22Rv1 (cell line): ENCODE data around the gene RIOX2.

Experiments
- H3K27ac ChIP-seq: fragments of 450-650 bp; 2 replicates; pipeline ENCODE4 v1.5.1; 2017
- CTCF ChIP-seq: fragments of 450-650 bp; IDR thresholded peaks from 2 replicates; pipeline ENCODE4 v1.5.1; 2017; ENCODE audit warnings: mild to moderate bottlenecking
- ZFX ChIP-seq: fragments of 450-650 bp; IDR thresholded peaks from 2 replicates; pipeline ENCODE4 v1.6.1; 2017; ENCODE audit warnings: antibody characterized with exemption, borderline replicate concordance

RIOX2 gene

DNA sequence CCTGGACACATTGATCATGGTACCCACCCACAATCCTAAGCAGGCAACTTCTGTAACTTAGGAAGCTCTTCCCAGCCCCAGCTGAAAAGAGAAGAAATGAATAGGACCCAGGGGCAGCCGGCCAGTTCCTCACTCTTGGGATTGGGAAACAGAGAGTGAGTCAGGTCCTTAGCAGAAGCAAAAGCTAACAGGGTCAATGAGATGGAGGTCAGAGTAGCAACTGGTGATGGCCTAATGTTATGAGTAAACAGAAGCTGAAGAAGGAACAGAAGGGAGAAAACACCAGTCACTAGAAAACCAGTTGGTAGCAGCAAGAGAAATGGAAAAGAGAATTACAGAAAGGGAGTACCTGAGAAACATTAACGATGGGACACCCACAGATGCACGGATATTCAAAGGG is 20.0 kb downstream of the RIOX2 start:
- TF ChIP-seq ZFX (no peak), CTCF (no peak)

GRCh38 chr3:97950360-97950759 is 21.9 kb downstream of the RIOX2 start:
- no peak for TF ChIP-seq CTCF
- TF ChIP-seq ZFX: no peak
- H3K27ac ChIP-seq: no peak overlapping the region

More for the DNA sequence above, 20.0 kb downstream of the RIOX2 start:
- H3K27ac ChIP-seq: no peak overlapping the region

DNA sequence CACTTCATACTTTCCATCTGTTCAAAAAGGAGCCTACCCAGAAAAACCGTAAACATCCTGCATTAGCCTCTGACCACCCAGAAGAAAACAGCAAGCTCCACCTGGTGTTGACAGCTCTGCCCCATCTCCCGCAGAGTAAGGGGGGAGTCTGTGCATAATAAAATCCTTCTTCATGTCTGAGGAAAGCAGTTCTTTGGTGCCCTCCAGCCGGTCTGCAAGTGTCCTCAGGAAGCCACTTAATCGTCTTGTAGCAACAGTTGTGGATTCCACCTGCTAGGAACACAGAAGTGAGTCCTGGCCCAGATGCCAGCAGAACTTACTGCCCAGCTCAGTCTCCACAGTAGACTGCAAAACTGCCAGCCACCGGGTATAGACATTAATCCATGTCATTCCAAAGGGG is 22.5 kb downstream of the RIOX2 start:
- H3K27ac ChIP-seq: no peak overlapping the region
- TF ChIP-seq CTCF (no peak), ZFX (no peak)

GRCh38 chr3:97949110-97949485 is 23.1 kb downstream of the RIOX2 start:
- H3K27ac ChIP-seq: no peak overlapping the region
- TF ChIP-seq ZFX: no peak
- no peak for TF ChIP-seq CTCF

GRCh38 chr3:97948351-97949109 is 23.7 kb downstream of the RIOX2 start:
- TF ChIP-seq CTCF: no peak
- no peak for TF ChIP-seq ZFX
- 0 out of 2 replicates have a peak overlapping the region, but pooled peaks have one; percentile 19 for H3K27ac ChIP-seq

- TF ChIP-seq CTCF (no peak), ZFX (no peak)
- H3K27ac ChIP-seq: no peak overlapping the region
These were observed 29.3 kb downstream of the RIOX2 start for GRCh38 chr3:97942801-97943546.

DNA sequence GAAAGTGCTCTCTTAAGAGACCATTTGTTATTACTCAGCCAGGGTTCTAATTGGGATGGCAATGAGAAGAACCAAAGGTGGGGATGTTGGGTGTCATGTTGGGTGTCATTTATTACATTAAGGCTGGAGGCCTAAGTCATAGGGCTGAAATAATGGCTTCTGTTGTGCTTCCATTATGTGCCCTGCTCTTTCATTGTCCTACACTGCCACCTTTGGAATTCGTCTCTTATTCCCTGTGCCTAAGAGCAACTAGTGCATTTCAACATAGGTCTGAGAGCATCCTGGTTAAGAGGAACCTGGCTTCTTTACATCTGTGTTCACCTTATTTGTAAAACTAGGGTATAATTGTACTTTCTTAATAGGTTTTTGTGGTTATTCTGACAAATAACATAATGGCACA is 32.2 kb downstream of the RIOX2 start:
- H3K27ac ChIP-seq: no peak overlapping the region
- TF ChIP-seq CTCF (no peak), ZFX (no peak)
